HepG2 (cell line): Measurements from ENCODE around the gene SLC25A48. TPM values are rescaled to one million over a fixed set of nuclear protein-coding genes. Genes with fewer than 3 reads are reported as not detected.

ENCODE experiments used
- ZNF256 ChIP-seq: sonication (generic); formaldehyde crosslinking; conservative IDR thresholded peaks from 2 replicates; pipeline ENCODE4 v1.4.0; 2020; ENCODE audit warnings: missing genetic modification reagents
- ZNF34 ChIP-seq: sonication (generic); formaldehyde crosslinking; IDR thresholded peaks from 2 replicates; pipeline ENCODE4 v1.4.0; 2020; ENCODE audit warnings: mild to moderate bottlenecking, missing genetic modification reagents, borderline replicate concordance
- polyA plus RNA-seq, 8 experiments: library from polyadenylated mRNA; depleted of rRNA in 3 of 8; stranded (reverse) in 7 of 8; unstranded in 1 of 8; fragments of >200 nt; fragmentation: Illumina TruSeq in 4 of 8; extraction: Trizol in 4 of 8; gene quantifications; 2 replicates each; pipeline versions ENCODE4 v1.2.1 to v1.2.3, GENCODE V29; 2011 to 2016; ENCODE audit warnings: low read depth in 4 of 8, missing spikeins in 1 of 8, mixed read lengths in 1 of 8; ENCODE audit not compliant: insufficient read depth in 1 of 8
- total RNA-seq, 5 experiments: library from RNA; depleted of rRNA; stranded (reverse); fragments of >200 nt; fragmentation: Illumina TruSeq; extraction: Trizol; gene quantifications; 2 replicates each; pipeline ENCODE4 v1.2.3, GENCODE V29; 2016; ENCODE audit warnings: low read depth in 1 of 5
- TF ChIP-seq, protein P1 (sequence below): IDR thresholded peaks from 2 replicates; pipeline ENCODE4 v1.6.1; 2012; ENCODE audit warnings: inconsistent platforms
- TF ChIP-seq, protein P2 (sequence below): sonication (generic); formaldehyde crosslinking; IDR thresholded peaks from 2 replicates; pipeline ENCODE4 v1.4.0; 2020; ENCODE audit warnings: missing genetic modification reagents
- TF ChIP-seq, protein P3 (sequence below): sonication (generic); formaldehyde crosslinking; IDR thresholded peaks from 2 replicates; pipeline ENCODE4 v1.5.1; 2020; ENCODE audit warnings: mild to moderate bottlenecking, missing genetic modification reagents, moderate library complexity

The SLC25A48 gene
- total and polyA plus RNA-seq, 2 of the 13 experiments (the other 11 are each of a cell fraction or from before 2014, with no cell fraction given) = 0.17 to 4.5 TPM

DNA sequence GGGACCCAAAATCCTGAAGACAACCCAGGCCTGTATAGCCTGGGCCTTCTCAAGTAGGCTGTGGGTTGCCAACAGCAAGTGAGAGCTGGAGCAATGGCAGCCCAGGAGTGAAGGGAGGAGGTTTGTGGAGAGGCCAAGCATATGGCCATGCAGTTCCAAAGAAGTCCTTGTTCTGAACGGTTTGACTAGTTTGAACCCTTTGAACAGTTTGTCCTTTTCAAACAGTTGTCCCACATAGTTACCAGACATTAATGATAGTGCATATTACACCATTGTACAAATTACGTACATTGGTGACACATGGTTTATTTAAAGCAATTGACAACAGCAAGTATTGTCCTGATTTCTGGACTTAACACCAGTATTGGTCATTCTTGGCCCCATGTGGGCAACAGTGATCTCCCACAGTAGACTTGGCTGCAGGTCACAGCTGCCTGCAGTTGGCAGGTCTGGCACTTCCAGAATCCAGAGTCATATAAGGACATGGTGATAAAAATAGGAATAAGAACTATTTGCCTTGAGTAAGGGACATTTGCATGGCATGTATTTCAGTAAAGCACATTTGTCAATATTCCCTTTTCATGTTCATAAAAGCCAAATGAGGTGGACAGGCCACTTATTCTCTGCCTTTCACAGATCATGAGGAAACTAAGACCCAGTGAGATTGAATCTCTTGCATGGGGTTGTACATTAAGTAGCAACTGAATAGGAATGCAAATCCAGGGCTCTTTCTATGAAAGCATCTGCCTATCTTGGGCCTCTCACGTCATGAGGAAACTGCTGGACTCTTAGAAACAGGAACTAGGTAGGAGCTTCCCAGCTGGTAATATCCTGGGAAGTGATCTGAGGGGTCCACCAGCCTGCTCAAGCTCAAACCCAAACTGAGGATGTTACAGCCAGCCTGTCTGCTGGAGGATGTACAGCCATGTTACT, 30.3 kb downstream of the SLC25A48 start (continued):
- TF ChIP-seq, protein P1, sequence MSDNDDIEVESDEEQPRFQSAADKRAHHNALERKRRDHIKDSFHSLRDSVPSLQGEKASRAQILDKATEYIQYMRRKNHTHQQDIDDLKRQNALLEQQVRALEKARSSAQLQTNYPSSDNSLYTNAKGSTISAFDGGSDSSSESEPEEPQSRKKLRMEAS = no peak
- TF ChIP-seq ZNF34 (CRISPR knock-in tag) = no peak
- TF ChIP-seq, protein P2, sequence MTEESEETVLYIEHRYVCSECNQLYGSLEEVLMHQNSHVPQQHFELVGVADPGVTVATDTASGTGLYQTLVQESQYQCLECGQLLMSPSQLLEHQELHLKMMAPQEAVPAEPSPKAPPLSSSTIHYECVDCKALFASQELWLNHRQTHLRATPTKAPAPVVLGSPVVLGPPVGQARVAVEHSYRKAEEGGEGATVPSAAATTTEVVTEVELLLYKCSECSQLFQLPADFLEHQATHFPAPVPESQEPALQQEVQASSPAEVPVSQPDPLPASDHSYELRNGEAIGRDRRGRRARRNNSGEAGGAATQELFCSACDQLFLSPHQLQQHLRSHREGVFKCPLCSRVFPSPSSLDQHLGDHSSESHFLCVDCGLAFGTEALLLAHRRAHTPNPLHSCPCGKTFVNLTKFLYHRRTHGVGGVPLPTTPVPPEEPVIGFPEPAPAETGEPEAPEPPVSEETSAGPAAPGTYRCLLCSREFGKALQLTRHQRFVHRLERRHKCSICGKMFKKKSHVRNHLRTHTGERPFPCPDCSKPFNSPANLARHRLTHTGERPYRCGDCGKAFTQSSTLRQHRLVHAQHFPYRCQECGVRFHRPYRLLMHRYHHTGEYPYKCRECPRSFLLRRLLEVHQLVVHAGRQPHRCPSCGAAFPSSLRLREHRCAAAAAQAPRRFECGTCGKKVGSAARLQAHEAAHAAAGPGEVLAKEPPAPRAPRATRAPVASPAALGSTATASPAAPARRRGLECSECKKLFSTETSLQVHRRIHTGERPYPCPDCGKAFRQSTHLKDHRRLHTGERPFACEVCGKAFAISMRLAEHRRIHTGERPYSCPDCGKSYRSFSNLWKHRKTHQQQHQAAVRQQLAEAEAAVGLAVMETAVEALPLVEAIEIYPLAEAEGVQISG (CRISPR knock-in tag) = no peak
- TF ChIP-seq, protein P3, sequence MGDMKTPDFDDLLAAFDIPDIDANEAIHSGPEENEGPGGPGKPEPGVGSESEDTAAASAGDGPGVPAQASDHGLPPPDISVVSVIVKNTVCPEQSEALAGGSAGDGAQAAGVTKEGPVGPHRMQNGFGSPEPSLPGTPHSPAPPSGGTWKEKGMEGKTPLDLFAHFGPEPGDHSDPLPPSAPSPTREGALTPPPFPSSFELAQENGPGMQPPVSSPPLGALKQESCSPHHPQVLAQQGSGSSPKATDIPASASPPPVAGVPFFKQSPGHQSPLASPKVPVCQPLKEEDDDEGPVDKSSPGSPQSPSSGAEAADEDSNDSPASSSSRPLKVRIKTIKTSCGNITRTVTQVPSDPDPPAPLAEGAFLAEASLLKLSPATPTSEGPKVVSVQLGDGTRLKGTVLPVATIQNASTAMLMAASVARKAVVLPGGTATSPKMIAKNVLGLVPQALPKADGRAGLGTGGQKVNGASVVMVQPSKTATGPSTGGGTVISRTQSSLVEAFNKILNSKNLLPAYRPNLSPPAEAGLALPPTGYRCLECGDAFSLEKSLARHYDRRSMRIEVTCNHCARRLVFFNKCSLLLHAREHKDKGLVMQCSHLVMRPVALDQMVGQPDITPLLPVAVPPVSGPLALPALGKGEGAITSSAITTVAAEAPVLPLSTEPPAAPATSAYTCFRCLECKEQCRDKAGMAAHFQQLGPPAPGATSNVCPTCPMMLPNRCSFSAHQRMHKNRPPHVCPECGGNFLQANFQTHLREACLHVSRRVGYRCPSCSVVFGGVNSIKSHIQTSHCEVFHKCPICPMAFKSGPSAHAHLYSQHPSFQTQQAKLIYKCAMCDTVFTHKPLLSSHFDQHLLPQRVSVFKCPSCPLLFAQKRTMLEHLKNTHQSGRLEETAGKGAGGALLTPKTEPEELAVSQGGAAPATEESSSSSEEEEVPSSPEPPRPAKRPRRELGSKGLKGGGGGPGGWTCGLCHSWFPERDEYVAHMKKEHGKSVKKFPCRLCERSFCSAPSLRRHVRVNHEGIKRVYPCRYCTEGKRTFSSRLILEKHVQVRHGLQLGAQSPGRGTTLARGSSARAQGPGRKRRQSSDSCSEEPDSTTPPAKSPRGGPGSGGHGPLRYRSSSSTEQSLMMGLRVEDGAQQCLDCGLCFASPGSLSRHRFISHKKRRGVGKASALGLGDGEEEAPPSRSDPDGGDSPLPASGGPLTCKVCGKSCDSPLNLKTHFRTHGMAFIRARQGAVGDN = no peak
- TF ChIP-seq ZNF256 (CRISPR knock-in tag) = no peak
